Tibial nerve (tissue), 4 donors: ENCODE measurements around the gene DMPK. TPM values are rescaled to one million over a fixed set of nuclear protein-coding genes. Genes with fewer than 3 reads are reported as not detected.

ENCODE experiments used
- DNase-seq, 2 donors: peaks; one replicate each; pipeline ENCODE4 v3.0.0-alpha.2; 2019; ENCODE audit warnings: low spot score in 2 of 2
- H3K27ac ChIP-seq, 4 donors: fragments of 200-600 bp; sonication (generic) in 3 of 4; one replicate each; pipeline ENCODE4 v1.5.1; 2017 to 2019; ENCODE audit warnings: mild to moderate bottlenecking in 1 of 4
- H3K27me3 ChIP-seq, 2 donors: fragments of 200-600 bp; sonication (generic) in 1 of 2; one replicate each; pipeline versions ENCODE4 v1.5.1 to v1.6.0; 2017 to 2019
- H3K36me3 ChIP-seq, 3 donors: fragments of 200-600 bp; sonication (generic); one replicate each; pipeline ENCODE4 v1.5.1; 2018 to 2019
- H3K4me1 ChIP-seq, 4 donors: fragments of 200-600 bp; sonication (generic) in 3 of 4; one replicate each; pipeline ENCODE4 v1.5.1; 2017 to 2019
- H3K4me3 ChIP-seq, 4 donors: fragments of 200-600 bp; sonication (generic) in 3 of 4; one replicate each; pipeline ENCODE4 v1.5.1; 2017 to 2019; ENCODE audit warnings: mild to moderate bottlenecking in 1 of 4, moderate library complexity in 1 of 4
- H3K9me3 ChIP-seq, 4 donors: fragments of 200-600 bp; sonication (generic) in 3 of 4; one replicate each; pipeline ENCODE4 v1.5.1; 2017 to 2019
- CTCF ChIP-seq, 5 experiments: fragments of 200-600 bp in 3 of 5; fragments of 450-650 bp in 2 of 5; sonication (generic) in 3 of 5; IDR thresholded peaks; one replicate each; pipeline ENCODE4 v1.5.1; 2016 to 2019; ENCODE audit warnings: antibody characterized with exemption in 5 of 5, mild to moderate bottlenecking in 3 of 5, moderate library complexity in 2 of 5
- EP300 ChIP-seq, 2 donors: sonication (generic); formaldehyde crosslinking; IDR thresholded peaks; one replicate each; pipeline ENCODE4 v1.6.1; 2017; ENCODE audit warnings: antibody characterized with exemption in 2 of 2, mild to moderate bottlenecking in 1 of 2
- POLR2A ChIP-seq, 2 donors: fragments of 450-650 bp; IDR thresholded peaks; one replicate each; pipeline ENCODE4 v1.6.1; 2017; ENCODE audit warnings: antibody characterized with exemption in 2 of 2, mild to moderate bottlenecking in 2 of 2, moderate library complexity in 2 of 2
- WGBS, 2 donors: methylation state at CpG; one replicate each; pipeline ENCODE4 v1.1.5; 2018; 5-methylcytosine and 5-hydroxymethylcytosine counted together
- total RNA-seq, 4 donors: library from RNA; depleted of rRNA; stranded (reverse); fragments of >200 nt; gene quantifications; one replicate each; pipeline ENCODE4 v1.1.0, GENCODE V29; 2016

DMPK gene
- total RNA-seq, 4 donors from 2014 or later = 59.0 to 87.9 (median 77.4) TPM

DNA sequence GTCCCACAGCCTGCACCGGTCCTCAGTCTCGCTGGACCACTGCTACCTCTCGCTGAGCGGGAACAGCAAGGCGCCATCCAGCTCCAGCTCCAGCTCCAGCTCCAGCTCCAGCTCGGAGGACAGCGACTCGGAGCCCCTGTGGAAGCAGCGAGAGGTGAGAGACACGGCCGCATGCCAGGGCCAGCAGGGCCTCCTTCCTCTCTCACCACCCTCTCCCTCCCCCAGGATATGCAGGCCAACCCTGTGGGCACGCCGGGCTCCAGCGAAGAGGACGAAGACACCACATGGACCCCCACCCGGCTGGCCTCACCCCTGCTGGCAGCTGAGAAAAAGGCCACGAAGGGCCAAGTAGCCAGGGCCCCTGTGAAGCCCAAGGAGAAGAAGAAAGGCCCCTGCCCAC lies 20.6 kb downstream of the DMPK start:
- Histone ChIP-seq H3K4me1 (peaks cover 0 to 34% (median 27%) of the 10 kb centered on the region in 4 donors), H3K27ac (no peak overlapping the region), H3K36me3 (peaks cover 0 to 9% (median 0%) of the 10 kb centered on the region in 3 donors), H3K9me3 (no peaks in the 10 kb centered on the region), H3K27me3 (no peaks in the 10 kb centered on the region), H3K4me3 (no peak overlapping the region)
- no peak for TF ChIP-seq POLR2A (IDR thresholded peaks at IDR 0.05)
- no peak for TF ChIP-seq EP300 (IDR thresholded peaks at IDR 0.05)
- TF ChIP-seq CTCF (IDR thresholded peaks at IDR 0.05) = no peak
- WGBS, 2 donors = 74 to 87% methylated on average over 13 to 16 of the region's 17 CpGs
- DNase-seq = no peak

GRCh38 chr19:45758921-45759320 lies 23.4 kb downstream of the DMPK start:
- no peak for DNase-seq
- H3K27me3 ChIP-seq = no peaks in the 10 kb centered on the region
- no peaks in the 10 kb centered on the region for H3K36me3 ChIP-seq
- H3K4me3 ChIP-seq = no peak overlapping the region
- TF ChIP-seq POLR2A (IDR thresholded peaks at IDR 0.05) (no peak), EP300 (IDR thresholded peaks at IDR 0.05) (no peak), CTCF (IDR thresholded peaks at IDR 0.05) (no peak)
- no peaks in the 10 kb centered on the region for H3K9me3 ChIP-seq
- H3K27ac ChIP-seq = no peak overlapping the region
- WGBS, 2 donors = 83 to 90% methylated on average over 7 to 9 of the region's 9 CpGs
- peaks cover 0 to 6% (median 3%) of the 10 kb centered on the region in 4 donors for H3K4me1 ChIP-seq

DNA sequence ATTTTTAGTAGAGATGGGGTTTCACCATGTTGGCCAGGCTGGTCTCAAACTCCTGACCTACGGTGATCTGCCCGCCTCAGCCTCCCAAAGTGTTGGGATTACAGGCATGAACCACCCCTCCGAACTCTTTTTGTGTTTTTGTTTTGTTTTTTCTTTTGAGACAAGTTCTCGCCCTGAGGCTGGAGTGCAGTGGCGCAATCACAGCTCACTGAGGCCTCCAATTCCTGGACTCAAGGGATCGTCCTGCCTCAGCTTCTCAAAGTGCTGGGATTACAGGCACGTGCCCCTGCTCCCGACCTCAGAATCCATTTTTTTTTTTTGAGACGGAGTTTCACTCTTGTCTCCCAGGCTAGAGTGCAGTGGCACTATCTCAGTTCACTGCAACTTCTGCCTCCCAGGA lies 24.6 kb downstream of the DMPK start:
- 75 to 76% methylated on average over 9 of the region's 9 CpGs for WGBS, 2 donors
- Histone ChIP-seq H3K9me3 (no peaks in the 10 kb centered on the region), H3K27me3 (no peaks in the 10 kb centered on the region), H3K4me3 (no peak overlapping the region), H3K4me1 (no peaks in the 10 kb centered on the region), H3K36me3 (no peaks in the 10 kb centered on the region), H3K27ac (no peak overlapping the region)
- no peak for DNase-seq
- TF ChIP-seq EP300 (IDR thresholded peaks at IDR 0.05) (no peak), POLR2A (IDR thresholded peaks at IDR 0.05) (no peak), CTCF (IDR thresholded peaks at IDR 0.05) (no peak)

DNA sequence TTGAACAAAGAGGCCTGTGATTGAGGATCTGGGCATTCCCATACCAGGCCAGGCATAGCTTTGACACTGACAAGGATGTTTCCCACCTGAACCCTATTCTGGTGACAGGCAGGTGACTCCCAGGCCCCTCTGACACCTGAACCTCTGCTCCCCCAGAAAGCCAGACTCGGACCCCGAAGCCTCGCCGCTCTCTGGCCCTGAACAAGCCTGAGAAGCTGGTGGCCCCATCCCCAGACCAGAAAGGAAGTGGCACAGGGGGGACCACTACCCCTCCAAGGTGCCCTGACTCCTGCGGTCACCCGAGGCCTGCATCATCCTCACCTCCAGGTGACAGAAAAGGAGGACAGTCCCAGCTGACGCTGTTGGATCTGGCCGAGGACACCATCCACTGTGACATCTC lies 28.0 kb downstream of the DMPK start:
- Histone ChIP-seq H3K27ac (no peak overlapping the region), H3K27me3 (no peaks in the 10 kb centered on the region), H3K4me3 (no peak overlapping the region), H3K4me1 (no peaks in the 10 kb centered on the region), H3K36me3 (no peaks in the 10 kb centered on the region), H3K9me3 (no peaks in the 10 kb centered on the region)
- TF ChIP-seq CTCF (IDR thresholded peaks at IDR 0.05) = no peak
- TF ChIP-seq EP300 (IDR thresholded peaks at IDR 0.05) = no peak
- no peak for TF ChIP-seq POLR2A (IDR thresholded peaks at IDR 0.05)
- DNase-seq = no peak
- WGBS, 2 donors = 94 to 98% methylated on average over 4 to 8 of the region's 8 CpGs

GRCh38 chr19:45753548-45753947 lies 28.7 kb downstream of the DMPK start:
- Histone ChIP-seq H3K4me1 (no peaks in the 10 kb centered on the region), H3K27ac (no peak overlapping the region), H3K27me3 (no peaks in the 10 kb centered on the region), H3K36me3 (no peaks in the 10 kb centered on the region), H3K4me3 (no peak overlapping the region), H3K9me3 (no peaks in the 10 kb centered on the region)
- WGBS, 2 donors = 41 to 55% methylated on average over 4 to 6 of the region's 6 CpGs
- no peak for TF ChIP-seq EP300 (IDR thresholded peaks at IDR 0.05)
- no peak for TF ChIP-seq POLR2A (IDR thresholded peaks at IDR 0.05)
- no peak for TF ChIP-seq CTCF (IDR thresholded peaks at IDR 0.05)
- no peak for DNase-seq
